ENCODE measurements around the gene NAXE.
"Not testable (repeated sequence)": the region's sequence is repeated elsewhere in the genome, so short reads cannot be mapped to it uniquely, and the experiment has no call there.

Gene NAXE

DNA sequence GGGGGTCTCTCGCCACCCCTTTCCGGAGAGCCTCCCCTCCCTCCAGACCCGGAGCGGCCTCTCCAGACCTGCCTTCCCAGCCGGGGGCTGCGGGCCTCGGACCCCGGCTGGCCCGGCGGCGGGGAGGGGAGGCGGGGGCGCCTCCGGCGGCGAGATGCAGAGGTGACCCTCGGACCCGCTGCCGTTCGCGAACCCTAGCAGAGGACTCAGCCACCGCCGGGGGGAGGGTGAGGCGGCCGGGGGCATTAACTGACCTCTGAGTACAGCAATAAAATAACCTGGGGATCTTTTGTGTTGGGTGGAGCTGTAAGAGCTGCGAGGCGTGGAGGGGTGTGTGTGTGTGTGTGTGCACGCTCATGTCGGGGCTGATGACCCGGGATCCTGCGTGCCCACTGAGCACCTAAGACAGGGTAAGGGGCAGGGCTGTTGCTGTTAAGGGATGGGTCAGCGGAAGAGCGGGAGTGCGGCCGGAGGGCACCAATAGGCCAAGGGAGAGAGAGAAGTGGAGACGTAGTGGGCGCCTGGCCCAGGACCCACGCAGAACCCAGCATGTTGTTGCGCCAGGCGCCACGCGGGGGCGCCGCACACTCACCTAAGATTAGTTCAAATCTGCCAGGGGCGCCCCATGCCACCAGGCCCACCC lies 34.0 kb downstream of the NAXE start:
- DNase-seq (ENCODE audit: insufficient read length, low spot score) (no peak), FAIRE-seq (peak; percentile 5)
- TF ChIP-seq POLR2AphosphoS5 (IDR thresholded peaks at IDR 0.05; ENCODE audit: low read depth, low read length): no peak
- no peak for TF ChIP-seq SPI1 (IDR thresholded peaks at IDR 0.05; ENCODE audit: low read depth, low read length)
- TF ChIP-seq POLR2A (IDR thresholded peaks at IDR 0.05; ENCODE audit: low read depth, low read length): no peak
- no peak for TF ChIP-seq PAX5 (IDR thresholded peaks at IDR 0.05; ENCODE audit: insufficient read depth, low read length, severe bottlenecking)
- TF ChIP-seq POU2F2 (IDR thresholded peaks at IDR 0.05; ENCODE audit: low read depth, low read length): no peak
- no peak for TF ChIP-seq TAF1 (IDR thresholded peaks at IDR 0.05; ENCODE audit: low read depth, low read length)

GRCh38 chr1:156626079-156626438 lies 34.5 kb downstream of the NAXE start:
- DNase-seq (ENCODE audit: insufficient read length, low spot score) (no peak), FAIRE-seq (no peak)
- no peak for TF ChIP-seq POLR2A (IDR thresholded peaks at IDR 0.05; ENCODE audit: low read depth, low read length)
- no peak for TF ChIP-seq POLR2AphosphoS5 (IDR thresholded peaks at IDR 0.05; ENCODE audit: low read depth, low read length)
- TF ChIP-seq PAX5 (IDR thresholded peaks at IDR 0.05; ENCODE audit: insufficient read depth, low read length, severe bottlenecking): no peak
- TF ChIP-seq POU2F2 (IDR thresholded peaks at IDR 0.05; ENCODE audit: low read depth, low read length): no peak
- no peak for TF ChIP-seq TAF1 (IDR thresholded peaks at IDR 0.05; ENCODE audit: low read depth, low read length)
- no peak for TF ChIP-seq SPI1 (IDR thresholded peaks at IDR 0.05; ENCODE audit: low read depth, low read length)

DNA sequence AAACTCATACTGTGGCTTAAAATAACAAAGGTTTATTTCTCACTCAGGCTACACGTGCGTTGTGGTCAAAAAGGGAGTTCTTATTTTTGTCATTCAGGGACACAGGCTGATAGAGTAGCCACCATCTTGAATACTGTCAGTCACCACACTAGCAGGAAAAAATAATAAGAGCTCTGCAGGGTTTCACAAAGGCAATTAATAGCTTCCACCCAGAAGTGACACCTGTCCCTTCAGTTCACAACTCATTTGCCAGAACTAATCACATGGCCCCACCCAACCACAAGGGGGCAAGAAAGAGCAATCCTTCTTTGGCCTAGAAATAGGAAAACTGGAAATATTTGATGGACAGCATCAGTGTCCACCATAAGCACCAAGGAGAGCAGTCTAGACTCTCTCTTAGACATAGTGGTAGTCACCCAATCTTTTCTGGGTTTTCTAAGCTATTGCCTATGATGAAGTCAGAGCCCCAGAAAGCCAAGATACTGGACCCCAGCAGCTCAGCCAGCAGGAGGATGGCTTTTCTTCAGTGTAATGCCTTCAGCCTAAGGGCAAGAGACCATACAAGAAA lies 35.8 kb downstream of the NAXE start:
- FAIRE-seq (no peak), DNase-seq (ENCODE audit: insufficient read length, low spot score) (no peak)
- no peak for TF ChIP-seq SPI1 (IDR thresholded peaks at IDR 0.05; ENCODE audit: low read depth, low read length)

DNA sequence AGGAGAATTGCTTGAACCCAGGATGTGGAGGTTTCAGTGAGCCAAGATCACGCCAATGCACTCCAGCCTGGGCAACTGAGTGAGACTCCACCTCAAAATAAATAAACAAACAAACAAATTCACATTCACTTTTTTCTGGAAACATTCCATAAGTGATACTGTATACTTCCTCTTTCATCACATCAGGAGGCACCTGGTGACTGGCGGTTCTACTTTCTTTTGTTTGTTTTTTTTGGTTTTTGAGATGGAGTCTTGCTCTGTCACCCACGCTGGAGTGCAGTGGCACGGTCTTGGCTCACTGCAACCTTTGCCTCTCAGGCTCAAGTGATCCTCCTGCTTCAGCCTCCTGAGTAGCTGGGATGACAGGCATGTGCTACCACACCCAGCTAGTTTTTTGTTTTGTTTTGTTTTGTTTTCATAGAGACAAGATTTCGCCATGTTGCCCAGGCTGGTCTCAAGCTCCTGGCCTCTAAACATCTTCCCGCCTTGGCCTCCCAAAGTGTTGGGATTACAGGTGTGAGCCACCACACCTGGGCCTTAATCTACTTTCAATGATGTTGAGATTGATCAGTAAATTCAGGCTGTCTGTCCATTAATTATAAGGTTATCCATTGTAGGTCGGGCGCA lies 38.4 kb downstream of the NAXE start:
- DNase-seq (ENCODE audit: insufficient read length, low spot score) (no peak), FAIRE-seq (no peak)
- no peak for TF ChIP-seq POU2F2 (IDR thresholded peaks at IDR 0.05; ENCODE audit: low read depth, low read length)

- FAIRE-seq; DNase-seq (ENCODE audit: insufficient read length, low spot score): not testable (repeated sequence)
Measured at GRCh38 chr1:156631152-156631551, 39.6 kb downstream of the NAXE start.

- no peak for DNase-seq (ENCODE audit: insufficient read length, low spot score)
- no peak for FAIRE-seq
- no peak for TF ChIP-seq POU2F2 (IDR thresholded peaks at IDR 0.05; ENCODE audit: low read depth, low read length)
- TF ChIP-seq SPI1 (IDR thresholded peaks at IDR 0.05; ENCODE audit: low read depth, low read length): no peak
- no peak for TF ChIP-seq PAX5 (IDR thresholded peaks at IDR 0.05; ENCODE audit: insufficient read depth, low read length, severe bottlenecking)
Measured at GRCh38 chr1:156632355-156632754, 40.8 kb downstream of the NAXE start.

- FAIRE-seq: no peak
- DNase-seq (ENCODE audit: insufficient read length, low spot score): no peak
- TF ChIP-seq TAF1 (IDR thresholded peaks at IDR 0.05; ENCODE audit: low read depth, low read length): no peak
- TF ChIP-seq POLR2AphosphoS5 (IDR thresholded peaks at IDR 0.05; ENCODE audit: low read depth, low read length): no peak
- no peak for TF ChIP-seq PAX5 (IDR thresholded peaks at IDR 0.05; ENCODE audit: insufficient read depth, low read length, severe bottlenecking)
- no peak for TF ChIP-seq SPI1 (IDR thresholded peaks at IDR 0.05; ENCODE audit: low read depth, low read length)
Measured at GRCh38 chr1:156638189-156638985, 46.8 kb downstream of the NAXE start.

DNA sequence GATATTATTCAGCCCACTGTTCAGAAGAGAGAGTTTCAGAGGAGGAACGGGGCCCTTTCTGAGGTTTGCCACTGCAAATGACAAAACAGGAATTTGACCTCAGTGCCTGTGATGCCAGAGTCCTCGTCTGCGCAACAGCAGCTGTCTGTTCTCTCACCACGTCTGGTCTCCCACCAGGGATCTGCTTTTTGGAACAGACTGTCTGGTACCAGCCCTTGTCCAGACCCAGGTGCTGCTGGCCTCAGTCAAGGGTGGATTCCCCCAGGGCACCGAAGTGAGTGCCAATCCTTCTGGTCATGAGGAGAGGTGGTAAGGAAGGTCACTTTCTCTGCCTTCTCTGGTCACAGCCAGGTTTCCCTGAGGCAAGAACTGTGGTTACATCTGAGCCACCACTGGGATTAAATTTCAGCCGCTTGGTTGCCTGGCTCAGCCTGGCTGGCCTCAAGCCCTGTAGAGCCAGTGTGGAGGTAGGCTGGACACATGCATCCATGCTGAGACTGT lies 48.1 kb downstream of the NAXE start:
- DNase-seq (ENCODE audit: insufficient read length, low spot score) (no peak), FAIRE-seq (no peak)
- TF ChIP-seq SPI1 (IDR thresholded peaks at IDR 0.05; ENCODE audit: low read depth, low read length) (no peak), TAF1 (IDR thresholded peaks at IDR 0.05; ENCODE audit: low read depth, low read length) (no peak)

DNA sequence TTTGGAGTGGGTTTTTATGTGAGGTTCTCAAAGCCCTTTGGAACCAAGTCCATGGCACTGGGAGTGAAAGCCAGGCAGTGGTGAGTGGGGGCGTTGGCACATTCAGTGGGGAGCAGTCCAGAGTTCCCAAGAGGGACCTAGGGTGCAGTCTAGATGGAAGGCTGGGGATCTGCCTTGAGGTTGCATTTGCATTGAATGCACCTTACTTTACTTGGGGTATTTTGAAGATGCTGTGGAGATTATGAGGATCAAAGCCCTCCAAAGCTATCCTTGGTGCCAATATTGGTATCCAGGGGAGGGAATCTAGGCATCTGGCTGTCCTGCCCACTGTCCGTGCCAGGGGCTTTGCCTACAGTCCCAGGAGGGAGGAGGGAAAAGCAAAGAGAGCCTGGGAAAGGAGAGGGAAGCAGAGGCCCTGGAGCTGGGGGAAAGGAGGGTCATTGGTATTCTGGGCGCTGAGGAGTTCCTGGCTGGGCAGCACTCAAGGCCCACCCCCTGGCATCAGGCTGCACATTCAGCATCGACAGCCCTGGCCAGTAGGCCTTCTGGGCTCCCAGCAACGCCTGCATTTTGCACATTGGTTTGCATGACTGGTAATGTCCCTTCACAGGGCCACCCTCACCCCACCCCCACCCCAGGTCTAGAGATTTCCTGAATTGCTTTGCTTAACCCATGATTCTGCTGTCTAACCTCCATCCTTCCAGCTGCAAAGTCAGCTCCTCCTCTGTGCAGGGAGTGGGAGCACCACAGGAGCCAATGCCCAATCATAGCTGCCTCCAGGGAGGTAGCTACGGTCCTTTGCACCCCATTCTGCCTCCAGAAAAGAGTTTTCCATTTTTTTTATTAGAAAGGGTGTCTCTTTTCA lies 49.5 kb downstream of the NAXE start:
- no peak for TF ChIP-seq SPI1 (IDR thresholded peaks at IDR 0.05; ENCODE audit: low read depth, low read length)
- FAIRE-seq: no peak
- no peak for DNase-seq (ENCODE audit: insufficient read length, low spot score)

DNA sequence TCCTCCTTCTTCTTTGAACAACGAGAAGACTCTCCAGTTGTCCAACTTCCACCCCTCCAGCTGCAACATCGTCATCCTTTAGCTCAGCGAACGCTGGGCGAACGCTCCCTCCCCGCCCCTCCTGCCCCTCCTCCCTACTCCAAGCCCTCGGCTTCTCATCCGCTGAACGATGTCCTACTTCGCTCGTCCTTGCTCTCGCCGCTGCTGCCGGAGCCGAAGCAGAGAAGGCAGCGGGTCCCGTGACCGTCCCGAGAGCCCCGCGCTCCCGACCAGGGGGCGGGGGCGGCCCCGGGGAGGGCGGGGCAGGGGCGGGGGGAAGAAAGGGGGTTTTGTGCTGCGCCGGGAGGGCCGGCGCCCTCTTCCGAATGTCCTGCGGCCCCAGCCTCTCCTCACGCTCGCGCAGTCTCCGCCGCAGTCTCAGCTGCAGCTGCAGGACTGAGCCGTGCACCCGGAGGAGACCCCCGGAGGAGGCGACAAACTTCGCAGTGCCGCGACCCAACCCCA lies 50.2 kb downstream of the NAXE start, which contains the start of gene BCAN:
Gene BCAN (plus strand): TSS at position 357 of the 504 bp plus-strand sequence. CDS start 3,938 bp downstream, outside the sequence.
- no peak for FAIRE-seq
- TF ChIP-seq SPI1 (IDR thresholded peaks at IDR 0.05; ENCODE audit: low read depth, low read length) (no peak), TAF1 (IDR thresholded peaks at IDR 0.05; ENCODE audit: low read depth, low read length) (no peak), POU2F2 (IDR thresholded peaks at IDR 0.05; ENCODE audit: low read depth, low read length) (no peak), PAX5 (IDR thresholded peaks at IDR 0.05; ENCODE audit: insufficient read depth, low read length, severe bottlenecking) (no peak)
- DNase-seq (ENCODE audit: insufficient read length, low spot score): no peak

Data from GM12891 (cell line).